GM12878 (cell line): ENCODE measurements around the gene FOXD4. TPM values are rescaled to one million over a fixed set of nuclear protein-coding genes. Genes with fewer than 3 reads are reported as not detected.
"Not testable (repeated sequence)": the region's sequence is repeated elsewhere in the genome, so short reads cannot be mapped to it uniquely, and the experiment has no call there.

Source experiments
- ATAC-seq: fragments of 200-7000 bp; cut with Tn5 transposase; 3 replicates; pipeline ENCODE4 v1.9.1; 2020; ENCODE audit warnings: mild to moderate bottlenecking, moderate library complexity
- BruUV-seq: library from RNA; stranded (reverse); fragments of 400-500 nt; replicated peaks from 2 replicates; lab custom pipeline; 2021; lab: Mats Ljungman, UMichigan
- CTCF ChIA-PET: fragments of 300-600 bp; sonication (Branson Sonifier 250); formaldehyde crosslinking; extraction: SDS; loops from one replicate; lab custom pipeline; 2021; ENCODE audit warnings: inconsistent platforms; lab: Yijun Ruan, JAX
- POLR2A ChIA-PET: fragments of 350-600 bp; formaldehyde crosslinking; extraction: SDS; loops from one replicate; lab custom pipeline; 2021; ENCODE audit warnings: inconsistent platforms; lab: Charles Lee
- RAD21 ChIA-PET: fragments of 300-600 bp; sonication (Branson Sonifier 250); formaldehyde crosslinking; loops from one replicate; lab custom pipeline; 2023; ENCODE audit warnings: antibody characterized with exemption; ENCODE audit not compliant: unreplicated experiment; lab: Charles Lee
- SMC1A ChIA-PET: fragments of 300-600 bp; sonication (Branson Sonifier 250); formaldehyde crosslinking; loops from one replicate; lab custom pipeline; 2023; ENCODE audit not compliant: unreplicated experiment, uncharacterized antibody; lab: Charles Lee
- DNase-seq: peaks from one replicate; pipeline ENCODE4 v3.0.0-alpha.2; 2011; ENCODE audit warnings: low read depth, low spot score
- FAIRE-seq: peaks from 3 replicates; lab custom pipeline; 2011; peaks lifted over from hg19 to GRCh38; lab: Jason Lieb, UNC
- H2AFZ ChIP-seq: 2 replicates; pipeline ENCODE4 v1.6.0; 2011; ENCODE audit warnings: low read depth, low read length, control low read depth; ENCODE audit not compliant: control insufficient read depth
- H3K27ac ChIP-seq: 2 replicates; pipeline ENCODE4 v1.5.1; 2011; ENCODE audit warnings: control low read depth; ENCODE audit not compliant: control insufficient read depth, insufficient read depth
- H3K27me3 ChIP-seq, 2 experiments: replicated peaks in 1 of 2; 2 replicates each; pipeline versions ENCODE4 v1.6.0 to v1.6.1; 2011; ENCODE audit warnings: low read length in 1 of 2; ENCODE audit not compliant: control insufficient read depth in 2 of 2, insufficient read depth in 2 of 2
- H3K36me3 ChIP-seq, 2 experiments: 2 replicates each; pipeline ENCODE4 v1.5.1; 2011; ENCODE audit warnings: low read length in 1 of 2; ENCODE audit not compliant: control insufficient read depth in 2 of 2, insufficient read depth in 2 of 2
- H3K4me1 ChIP-seq: 2 replicates; pipeline ENCODE4 v1.6.1; 2011; ENCODE audit warnings: mild to moderate bottlenecking, low read length, moderate library complexity, mixed read lengths; ENCODE audit not compliant: control insufficient read depth, insufficient read depth
- H3K4me2 ChIP-seq: 2 replicates; pipeline ENCODE4 v1.6.0; 2011; ENCODE audit warnings: control low read depth; ENCODE audit not compliant: control insufficient read depth, insufficient read depth
- H3K4me3 ChIP-seq: fragments of 200-600 bp; sonication (generic); 2 replicates; pipeline ENCODE4 v1.5.1; 2016
- H3K79me2 ChIP-seq: 2 replicates; pipeline ENCODE4 v1.6.0; 2011; ENCODE audit warnings: low read length; ENCODE audit not compliant: control insufficient read depth, insufficient read depth
- H3K9ac ChIP-seq: 2 replicates; pipeline ENCODE4 v1.8.0; 2011; ENCODE audit warnings: low read length, control low read depth, mixed read lengths; ENCODE audit not compliant: control insufficient read depth, insufficient read depth
- H3K9me3 ChIP-seq: replicated peaks from 3 replicates; pipeline ENCODE4 v1.5.1; 2011; ENCODE audit warnings: mild to moderate bottlenecking, low read length; ENCODE audit not compliant: control insufficient read depth, insufficient read depth
- H4K20me1 ChIP-seq: 2 replicates; pipeline ENCODE4 v1.6.0; 2011; ENCODE audit not compliant: control insufficient read depth, insufficient read depth
- WGBS: methylation state at CpG from one replicate; pipeline ENCODE4 v1.1.6; 2016; ENCODE audit warnings: low lambda C conversion rate; ENCODE audit not compliant: insufficient replicate concordance, insufficient coverage; ENCODE audit errors: missing lambda C conversion rate; 5-methylcytosine and 5-hydroxymethylcytosine counted together
- in situ Hi-C: fragments of 300-500 bp; cut with MboI; formaldehyde crosslinking; loops from 9 replicates; pipeline ENCODE4 v1.14.3; 2018; ENCODE audit warnings: mixed read lengths
- intact Hi-C: fragments of 100-400 bp; cut with micrococcal nuclease; formaldehyde crosslinking; loops from one replicate; pipeline ENCODE4 v1.14.2; 2022; ENCODE audit not compliant: unreplicated experiment
- polyA plus RNA-seq, 11 experiments: library from polyadenylated mRNA; depleted of rRNA in 4 of 11; unstranded in 6 of 11; stranded (reverse) in 5 of 11; fragments of >200 nt; fragmentation: Nextera tagmentation in 4 of 11; fragmentation: Illumina TruSeq in 1 of 11; extraction: Ambion mirVana in 4 of 11; extraction: Trizol in 1 of 11; gene quantifications; 1 replicate in 1 of 11; 2 replicates in 10 of 11; pipeline versions ENCODE4 v1.2.1 to v1.2.3, GENCODE V29; 2011 to 2016; ENCODE audit warnings: inconsistent platforms in 2 of 11, missing spikeins in 2 of 11, low read depth in 1 of 11
- total RNA-seq, 4 experiments: library from RNA; depleted of rRNA in 3 of 4; stranded (reverse); fragments of >200 nt in 3 of 4; fragmentation: Illumina TruSeq in 1 of 4; extraction: Trizol in 1 of 4; gene quantifications; 2 replicates each; pipeline versions ENCODE4 v1.2.1 to v1.2.3, GENCODE V29; 2013 to 2021

The FOXD4 gene
- total and polyA plus RNA-seq, 10 of the 15 experiments (the other 5 are each of a cell fraction or from before 2014, with no cell fraction given), result 0.09 to 0.34 (median 0.20) TPM; not detected in 4

GRCh38 chr9:86697-87096, 31.5 kb downstream of the FOXD4 start:
- H3K36me3 ChIP-seq, CTCF ChIA-PET, H3K27ac ChIP-seq, RAD21 ChIA-PET, DNase-seq, FAIRE-seq, H3K4me3 ChIP-seq, H3K4me1 ChIP-seq, H3K79me2 ChIP-seq, H4K20me1 ChIP-seq, BruUV-seq, in situ Hi-C loops, H3K27me3 ChIP-seq, H2AFZ ChIP-seq, SMC1A ChIA-PET, H3K4me2 ChIP-seq, H3K9me3 ChIP-seq, intact Hi-C loops, ATAC-seq, H3K9ac ChIP-seq, POLR2A ChIA-PET: not testable (repeated sequence)

DNA sequence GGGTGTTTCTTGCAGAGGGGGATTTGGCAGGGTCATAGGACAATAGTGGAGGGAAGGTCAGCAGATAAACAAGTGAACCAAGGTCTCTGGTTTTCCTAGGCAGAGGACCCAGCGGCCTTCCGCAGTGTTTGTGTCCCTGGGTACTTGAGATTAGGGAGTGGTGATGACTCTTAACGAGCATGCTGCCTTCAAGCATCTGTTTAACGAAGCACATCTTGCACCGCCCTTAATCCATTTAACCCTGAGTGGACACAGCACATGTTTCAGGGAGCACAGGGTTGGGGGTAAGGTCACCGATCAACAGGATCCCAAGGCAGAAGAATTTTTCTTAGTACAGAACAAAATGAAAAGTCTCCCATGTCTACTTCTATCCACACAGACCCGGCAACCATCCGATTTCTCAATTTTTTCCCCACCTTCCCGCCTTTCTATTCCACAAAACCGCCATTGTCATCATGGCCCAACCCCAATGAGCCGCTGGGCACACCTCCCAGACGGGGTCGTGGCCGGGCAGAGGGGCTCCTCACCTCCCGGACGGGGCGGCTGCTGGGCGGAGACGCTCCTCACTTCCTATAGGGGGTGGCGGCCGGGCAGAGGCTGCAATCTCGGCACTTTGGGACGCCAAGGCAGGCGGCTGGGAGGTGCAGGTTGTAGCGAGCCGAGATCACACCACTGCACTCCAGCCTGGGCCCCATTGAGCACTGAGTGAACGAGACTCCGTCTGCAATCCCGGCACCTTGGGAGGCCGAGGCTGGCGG, 35.1 kb downstream of the FOXD4 start:
- H3K4me3 ChIP-seq, SMC1A ChIA-PET, H3K4me1 ChIP-seq, H3K9me3 ChIP-seq, CTCF ChIA-PET, H3K9ac ChIP-seq, H3K27ac ChIP-seq, H3K36me3 ChIP-seq, POLR2A ChIA-PET, H4K20me1 ChIP-seq, in situ Hi-C loops, RAD21 ChIA-PET, BruUV-seq, H3K79me2 ChIP-seq, H3K4me2 ChIP-seq, ATAC-seq, H3K27me3 ChIP-seq, intact Hi-C loops, H2AFZ ChIP-seq, FAIRE-seq, DNase-seq: not testable (repeated sequence)
- 39% methylated on average over 16 of the region's 31 CpGs for WGBS

DNA sequence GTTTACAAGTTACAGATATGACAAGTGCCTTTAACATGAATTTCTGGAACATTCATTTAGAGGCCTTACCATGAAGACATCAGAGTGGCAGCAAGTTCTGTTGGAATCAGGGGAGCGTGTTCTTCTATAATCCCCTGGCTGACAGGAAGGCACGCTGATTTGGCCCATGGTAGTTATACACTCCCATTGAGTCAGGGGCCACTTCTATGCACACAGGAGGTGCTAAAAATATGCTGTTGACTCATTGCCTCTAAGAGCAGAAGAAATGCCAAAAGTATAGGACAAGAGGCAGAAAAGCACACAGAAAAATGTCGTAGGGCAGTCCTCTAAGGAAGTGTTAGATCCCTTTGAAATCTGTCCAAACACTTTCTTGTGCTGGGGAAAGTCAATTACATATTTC, 39.9 kb downstream of the FOXD4 start:
- in situ Hi-C loops, H3K27me3 ChIP-seq, SMC1A ChIA-PET, BruUV-seq, POLR2A ChIA-PET, CTCF ChIA-PET, intact Hi-C loops, H3K4me3 ChIP-seq, H4K20me1 ChIP-seq, H3K36me3 ChIP-seq, ATAC-seq, H3K4me2 ChIP-seq, RAD21 ChIA-PET, H3K9ac ChIP-seq, H3K79me2 ChIP-seq, H3K27ac ChIP-seq, DNase-seq, FAIRE-seq, H3K9me3 ChIP-seq, H2AFZ ChIP-seq, H3K4me1 ChIP-seq: not testable (repeated sequence)
- WGBS, result 16% methylated on average over 3 of the region's 3 CpGs

GRCh38 chr9:76389-76788, 41.8 kb downstream of the FOXD4 start:
- in situ Hi-C loops, H3K27ac ChIP-seq, intact Hi-C loops, H3K9me3 ChIP-seq, H3K36me3 ChIP-seq, RAD21 ChIA-PET, H3K27me3 ChIP-seq, DNase-seq, FAIRE-seq, H3K9ac ChIP-seq, H3K4me1 ChIP-seq, SMC1A ChIA-PET, H3K4me2 ChIP-seq, POLR2A ChIA-PET, CTCF ChIA-PET, H2AFZ ChIP-seq, H4K20me1 ChIP-seq, H3K4me3 ChIP-seq, ATAC-seq, BruUV-seq, H3K79me2 ChIP-seq: not testable (repeated sequence)
- 12% methylated on average over 3 of the region's 3 CpGs for WGBS
